Measurements from ENCODE around the gene MIB1.

Gene MIB1

GRCh38 chr18:21760321-21760720 is 19.7 kb downstream of the MIB1 start:
- Histone ChIP-seq H3K4me1 (peaks cover 0 to 52% (median 2%) of the 10 kb centered on the region in 4 donors), H3K4me3 (no peak overlapping the region), H3K9me3 (no peaks in the 10 kb centered on the region), H3K27ac (no peak overlapping the region), H3K27me3 (no peaks in the 10 kb centered on the region), H3K36me3 (no peaks in the 10 kb centered on the region)
- intact Hi-C loops (cut with DNase I; ENCODE audit: low total_unique reads) = no loop called here
- DNase-seq = no peak
- TF ChIP-seq, protein P1, sequence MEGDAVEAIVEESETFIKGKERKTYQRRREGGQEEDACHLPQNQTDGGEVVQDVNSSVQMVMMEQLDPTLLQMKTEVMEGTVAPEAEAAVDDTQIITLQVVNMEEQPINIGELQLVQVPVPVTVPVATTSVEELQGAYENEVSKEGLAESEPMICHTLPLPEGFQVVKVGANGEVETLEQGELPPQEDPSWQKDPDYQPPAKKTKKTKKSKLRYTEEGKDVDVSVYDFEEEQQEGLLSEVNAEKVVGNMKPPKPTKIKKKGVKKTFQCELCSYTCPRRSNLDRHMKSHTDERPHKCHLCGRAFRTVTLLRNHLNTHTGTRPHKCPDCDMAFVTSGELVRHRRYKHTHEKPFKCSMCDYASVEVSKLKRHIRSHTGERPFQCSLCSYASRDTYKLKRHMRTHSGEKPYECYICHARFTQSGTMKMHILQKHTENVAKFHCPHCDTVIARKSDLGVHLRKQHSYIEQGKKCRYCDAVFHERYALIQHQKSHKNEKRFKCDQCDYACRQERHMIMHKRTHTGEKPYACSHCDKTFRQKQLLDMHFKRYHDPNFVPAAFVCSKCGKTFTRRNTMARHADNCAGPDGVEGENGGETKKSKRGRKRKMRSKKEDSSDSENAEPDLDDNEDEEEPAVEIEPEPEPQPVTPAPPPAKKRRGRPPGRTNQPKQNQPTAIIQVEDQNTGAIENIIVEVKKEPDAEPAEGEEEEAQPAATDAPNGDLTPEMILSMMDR (IDR thresholded peaks at IDR 0.05) = no peak

DNA sequence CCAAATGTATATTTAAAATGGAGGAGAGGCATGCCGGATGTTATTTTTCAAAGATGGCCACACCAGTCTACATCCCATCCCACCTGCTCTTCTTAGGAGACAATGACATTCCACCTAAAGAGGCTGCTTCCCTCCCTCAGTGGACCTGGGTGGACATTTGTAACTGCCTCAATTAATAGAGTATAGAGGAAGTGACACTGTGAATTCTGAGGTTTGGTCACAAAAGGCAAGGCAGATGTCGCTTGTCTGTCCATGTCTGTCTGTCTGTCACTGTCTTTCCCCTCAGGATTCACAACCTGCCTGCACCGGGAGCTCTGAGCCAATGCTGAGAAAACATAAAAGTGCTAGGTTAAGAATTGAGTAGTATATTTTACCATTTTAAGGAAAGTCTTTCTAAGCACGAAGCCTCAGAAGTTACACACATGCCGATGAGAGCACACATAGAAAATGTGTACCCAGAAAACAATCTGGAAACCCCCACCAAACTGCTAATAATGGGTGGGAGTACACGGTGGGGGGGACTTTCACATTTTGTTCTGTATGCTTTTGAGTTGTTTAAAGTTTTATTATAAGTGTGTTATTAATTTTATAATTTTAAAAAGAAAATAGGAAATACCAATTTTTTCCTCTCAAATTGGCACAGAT is 21.0 kb downstream of the MIB1 start:
- DNase-seq = no peak
- H3K27ac ChIP-seq = no peak overlapping the region
- TF ChIP-seq, protein P1 (IDR thresholded peaks at IDR 0.05) = no peak
- H3K4me3 ChIP-seq = no peak overlapping the region
- intact Hi-C loops (cut with DNase I; ENCODE audit: low total_unique reads) = no loop called here
- no peaks in the 10 kb centered on the region for H3K27me3 ChIP-seq
- peaks cover 0 to 50% (median 2%) of the 10 kb centered on the region in 4 donors for H3K4me1 ChIP-seq
- no peaks in the 10 kb centered on the region for H3K9me3 ChIP-seq
- H3K36me3 ChIP-seq = peaks cover 8 to 10% (median 9%) of the 10 kb centered on the region in 3 donors

DNA sequence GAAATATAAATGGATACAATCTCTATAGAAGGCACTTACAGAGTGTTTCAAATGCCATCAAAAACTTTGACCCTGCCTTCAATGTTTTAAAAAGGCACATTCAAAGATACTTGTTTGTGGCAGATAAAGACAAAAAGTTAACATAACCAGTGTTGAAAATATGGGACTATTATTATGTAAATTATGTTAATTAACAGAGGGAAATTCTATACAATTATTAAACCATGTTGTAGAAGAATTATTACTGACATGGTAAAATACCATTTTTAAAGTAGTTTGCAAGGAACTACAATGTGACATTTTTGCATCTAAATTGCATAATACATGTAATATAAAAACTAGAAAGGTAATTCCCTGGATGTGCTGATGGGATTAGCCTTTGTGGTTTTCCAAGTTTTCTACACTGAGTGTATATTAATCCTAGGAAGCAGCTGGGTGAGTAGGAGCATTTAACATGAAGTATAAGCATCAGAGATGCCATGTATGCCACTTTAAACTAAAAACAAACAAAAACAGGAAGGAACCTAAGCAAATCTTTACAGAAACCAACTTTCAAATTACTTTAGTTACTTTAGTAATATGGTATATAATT is 21.7 kb downstream of the MIB1 start:
- H3K27me3 ChIP-seq = no peaks in the 10 kb centered on the region
- no peaks in the 10 kb centered on the region for H3K9me3 ChIP-seq
- peaks cover 15 to 17% (median 16%) of the 10 kb centered on the region in 3 donors for H3K36me3 ChIP-seq
- H3K4me3 ChIP-seq = no peak overlapping the region
- no peak overlapping the region for H3K27ac ChIP-seq
- no peak for DNase-seq
- H3K4me1 ChIP-seq = peaks cover 0 to 44% (median 2%) of the 10 kb centered on the region in 4 donors
- intact Hi-C loops (cut with DNase I; ENCODE audit: low total_unique reads) = no loop called here
- TF ChIP-seq, protein P1 (IDR thresholded peaks at IDR 0.05) = no peak

DNA sequence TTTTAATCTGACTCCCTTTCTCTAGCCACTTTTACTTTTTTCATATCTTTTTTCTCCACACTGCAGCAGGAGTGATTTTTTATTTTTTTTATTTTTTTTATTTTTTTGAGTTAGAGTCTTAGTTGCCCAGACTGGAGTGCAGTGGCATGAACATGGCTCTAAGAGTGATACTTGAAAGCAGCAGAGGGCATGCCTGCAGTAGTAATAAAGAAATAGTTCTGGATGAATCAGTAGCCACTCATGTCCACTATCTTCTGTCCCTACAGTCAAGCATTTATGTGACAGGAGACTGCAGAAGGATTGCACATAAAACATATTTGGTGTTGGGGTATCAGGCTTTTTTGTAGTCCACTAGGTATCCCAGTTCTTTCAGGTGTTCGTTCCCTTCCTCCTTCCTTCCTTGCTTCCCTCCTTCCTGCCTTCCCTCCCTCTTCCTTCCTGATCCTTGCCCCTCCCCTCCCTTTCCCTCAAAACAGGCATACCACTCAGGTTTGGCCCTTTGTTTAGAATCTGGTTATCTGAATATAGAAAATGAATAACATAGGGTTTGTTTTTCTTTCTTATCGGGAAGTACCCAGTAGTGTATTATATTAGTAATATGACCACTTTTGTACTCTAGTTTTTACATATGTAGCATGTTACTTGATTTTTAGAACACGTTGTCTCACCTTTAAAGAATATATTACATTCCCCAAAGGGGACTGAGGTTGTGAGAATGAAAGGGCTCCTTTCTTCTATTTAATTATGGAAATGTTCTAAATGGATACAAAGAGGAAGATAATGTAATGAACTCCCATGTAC is 23.5 kb downstream of the MIB1 start:
- TF ChIP-seq, protein P1 (IDR thresholded peaks at IDR 0.05) = no peak
- Histone ChIP-seq H3K4me3 (no peak overlapping the region), H3K36me3 (peaks cover 28 to 31% (median 31%) of the 10 kb centered on the region in 3 donors), H3K27ac (no peak overlapping the region), H3K9me3 (no peaks in the 10 kb centered on the region), H3K27me3 (no peaks in the 10 kb centered on the region), H3K4me1 (peaks cover 0 to 44% (median 2%) of the 10 kb centered on the region in 4 donors)
- DNase-seq = no peak
- intact Hi-C loops (cut with DNase I; ENCODE audit: low total_unique reads) = no loop called here

GRCh38 chr18:21769206-21769605 is 28.6 kb downstream of the MIB1 start:
- Histone ChIP-seq H3K4me1 (peaks cover 0 to 5% (median 0%) of the 10 kb centered on the region in 4 donors), H3K27me3 (no peaks in the 10 kb centered on the region), H3K4me3 (no peak overlapping the region), H3K36me3 (peaks cover 37 to 52% (median 44%) of the 10 kb centered on the region in 3 donors), H3K27ac (no peak overlapping the region), H3K9me3 (no peaks in the 10 kb centered on the region)
- intact Hi-C loops (cut with DNase I; ENCODE audit: low total_unique reads) = no loop called here
- DNase-seq = no peak
- TF ChIP-seq, protein P1 (IDR thresholded peaks at IDR 0.05) = no peak
